HG03108 (cell line): ENCODE data around the gene OLIG3.

Source experiments
- ATAC-seq: cut with Tn5 transposase; IDR thresholded peaks from one replicate; pipeline ENCODE4 v1.9.1; 2021; ENCODE audit warnings: moderate library complexity; ENCODE audit not compliant: unreplicated experiment

OLIG3 gene

GRCh38 chr6:137471986-137472385 lies 22.2 kb downstream of the OLIG3 start:
- no peak for ATAC-seq

GRCh38 chr6:137471497-137471896 lies 22.7 kb downstream of the OLIG3 start:
- ATAC-seq, result no peak

GRCh38 chr6:137467211-137467610 lies 27.0 kb downstream of the OLIG3 start:
- ATAC-seq, result no peak

DNA sequence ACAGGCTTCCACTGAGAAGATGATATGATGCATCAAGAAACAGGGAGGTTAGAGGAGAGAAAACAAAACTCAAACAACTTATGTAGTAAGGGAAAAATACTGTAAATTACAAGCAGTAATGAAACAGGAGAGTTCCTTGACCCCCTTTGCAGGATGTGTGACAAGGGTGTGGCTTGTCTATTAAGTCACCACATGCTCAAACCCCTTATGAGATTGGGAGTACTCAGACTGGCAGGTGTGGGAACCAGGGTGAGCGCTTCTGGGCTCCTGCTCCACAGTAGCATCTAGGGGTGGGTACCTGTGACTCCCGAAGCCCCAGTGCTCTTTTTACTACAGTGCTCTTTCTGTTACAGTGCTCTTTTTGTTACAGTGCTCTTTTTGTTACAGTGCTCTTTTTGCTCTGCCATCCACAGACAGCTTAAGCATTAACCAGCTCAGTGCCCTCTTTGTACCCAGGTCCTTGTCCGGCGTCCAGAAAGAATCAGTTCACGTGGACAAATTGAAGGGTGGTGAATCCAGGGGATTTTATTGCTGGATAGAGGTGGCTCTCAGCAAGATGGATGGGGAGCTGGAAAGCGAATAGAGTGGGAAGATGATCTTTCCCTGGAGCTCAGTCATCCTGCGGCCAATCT lies 28.7 kb downstream of the OLIG3 start:
- ATAC-seq, result no peak

GRCh38 chr6:137452333-137452894 lies 41.8 kb downstream of the OLIG3 start:
- ATAC-seq, result no peak

GRCh38 chr6:137443901-137444300 lies 50.3 kb downstream of the OLIG3 start:
- ATAC-seq, result no peak
